Body of pancreas (tissue), 4 donors: Measurements from ENCODE around the gene UMAD1. TPM values are rescaled to one million over a fixed set of nuclear protein-coding genes. Genes with fewer than 3 reads are reported as not detected.

ENCODE experiments used
- ATAC-seq: fragments of 150-250 bp; one replicate; pipeline ENCODE4 v1.9.1; 2016
- DNase-seq, 4 donors: peaks; one replicate each; pipeline ENCODE4 v3.0.0-alpha.2; 2019
- H3K27ac ChIP-seq, 4 donors: fragments of 200-600 bp; sonication (generic); 1 replicate in 3 of 4; 2 replicates in 1 of 4; pipeline versions ENCODE4 v1.5.1 to v1.6.1; 2016 to 2019; ENCODE audit warnings: mild to moderate bottlenecking in 1 of 4, mixed read lengths in 1 of 4, moderate library complexity in 1 of 4
- H3K27me3 ChIP-seq, 2 donors: fragments of 200-600 bp; sonication (generic); one replicate each; pipeline ENCODE4 v1.6.0; 2016; ENCODE audit warnings: mild to moderate bottlenecking in 1 of 2
- H3K36me3 ChIP-seq, 2 donors: fragments of 200-600 bp; sonication (generic); replicated peaks in 1 of 2; 2 replicates each; pipeline ENCODE4 v1.5.1; 2016; ENCODE audit warnings: low read depth in 2 of 2; ENCODE audit not compliant: insufficient read depth in 1 of 2
- H3K4me1 ChIP-seq: fragments of 200-600 bp; sonication (generic); one replicate; pipeline ENCODE4 v1.6.0; 2016
- H3K4me3 ChIP-seq, 2 donors: fragments of 200-600 bp; sonication (generic); 1 replicate in 1 of 2; 2 replicates in 1 of 2; pipeline ENCODE4 v1.5.1; 2016 to 2019
- H3K9me3 ChIP-seq, 3 donors: fragments of 200-600 bp; sonication (generic); 1 replicate in 2 of 3; 2 replicates in 1 of 3; pipeline ENCODE4 v1.5.1; 2016
- CTCF ChIP-seq, 7 experiments: fragments of 450-650 bp in 4 of 7; fragments of 200-600 bp in 3 of 7; sonication (generic) in 3 of 7; IDR thresholded peaks; one replicate each; pipeline ENCODE4 v1.5.1; 2016 to 2019; ENCODE audit warnings: antibody characterized with exemption in 7 of 7
- POLR2A ChIP-seq, 3 donors: fragments of 450-650 bp; IDR thresholded peaks; one replicate each; pipeline ENCODE4 v1.6.1; 2016; ENCODE audit warnings: antibody characterized with exemption in 3 of 3, mild to moderate bottlenecking in 2 of 3
- WGBS, 2 donors: methylation state at CpG; one replicate each; pipeline ENCODE4 v1.1.5; 2017; 5-methylcytosine and 5-hydroxymethylcytosine counted together
- intact Hi-C: fragments of 100-400 bp; cut with DNase I; formaldehyde crosslinking; loops from one replicate; pipeline ENCODE4 v1.15.1; 2023
- total RNA-seq, 2 donors: library from RNA; depleted of rRNA; stranded (reverse); fragments of >200 nt; gene quantifications; one replicate each; pipeline ENCODE4 v1.1.0, GENCODE V29; 2016

UMAD1 gene
- total RNA-seq, 2 donors from 2014 or later, result 15.8 to 34.8 TPM

- intact Hi-C loops, result no loop called here
- no peaks in the 10 kb centered on the region for H3K9me3 ChIP-seq
- peaks cover 15% of the 10 kb centered on the region for H3K4me1 ChIP-seq
- TF ChIP-seq CTCF (IDR thresholded peaks at IDR 0.05), result no peak
- TF ChIP-seq POLR2A (IDR thresholded peaks at IDR 0.05), result no peak
- no peak overlapping the region for H3K4me3 ChIP-seq
- ATAC-seq (no peak), DNase-seq (no peak)
- no peaks in the 10 kb centered on the region for H3K36me3 ChIP-seq
- no peaks in the 10 kb centered on the region for H3K27me3 ChIP-seq
- WGBS, 2 donors, result 91 to 97% methylated on average over 5 of the region's 5 CpGs
- no peak overlapping the region for H3K27ac ChIP-seq
Measured at GRCh38 chr7:7768977-7769709, 128.6 kb downstream of the UMAD1 start.

GRCh38 chr7:7769710-7770627 lies 129.4 kb downstream of the UMAD1 start:
- no peak for DNase-seq
- intact Hi-C loops, result no loop called here
- 90 to 93% methylated on average over 8 of the region's 8 CpGs for WGBS, 2 donors
- H3K27ac ChIP-seq, result no peak overlapping the region
- H3K36me3 ChIP-seq, result no peaks in the 10 kb centered on the region
- no peak overlapping the region for H3K4me3 ChIP-seq
- ATAC-seq, result no peak
- H3K9me3 ChIP-seq, result no peaks in the 10 kb centered on the region
- H3K27me3 ChIP-seq, result no peaks in the 10 kb centered on the region
- no peak for TF ChIP-seq CTCF (IDR thresholded peaks at IDR 0.05)
- TF ChIP-seq POLR2A (IDR thresholded peaks at IDR 0.05), result no peak
- H3K4me1 ChIP-seq, result peaks cover 8% of the 10 kb centered on the region

- ATAC-seq (no peak), DNase-seq (no peak)
- no peaks in the 10 kb centered on the region for H3K27me3 ChIP-seq
- no peaks in the 10 kb centered on the region for H3K36me3 ChIP-seq
- H3K9me3 ChIP-seq, result no peaks in the 10 kb centered on the region
- no peak overlapping the region for H3K4me3 ChIP-seq
- no peak for TF ChIP-seq CTCF (IDR thresholded peaks at IDR 0.05)
- no peak for TF ChIP-seq POLR2A (IDR thresholded peaks at IDR 0.05)
- no peak overlapping the region for H3K27ac ChIP-seq
- intact Hi-C loops, result no loop called here
- H3K4me1 ChIP-seq, result no peaks in the 10 kb centered on the region
Measured at GRCh38 chr7:7771452-7771851, 130.9 kb downstream of the UMAD1 start.

GRCh38 chr7:7772397-7772821 lies 131.9 kb downstream of the UMAD1 start:
- DNase-seq (no peak), ATAC-seq (no peak)
- Histone ChIP-seq H3K4me1 (no peaks in the 10 kb centered on the region), H3K4me3 (no peak overlapping the region), H3K27me3 (no peaks in the 10 kb centered on the region), H3K36me3 (no peaks in the 10 kb centered on the region), H3K27ac (no peak overlapping the region), H3K9me3 (no peaks in the 10 kb centered on the region)
- WGBS, 2 donors, result 50 to 61% methylated on average over 6 of the region's 6 CpGs
- intact Hi-C loops, result no loop called here
- TF ChIP-seq CTCF (IDR thresholded peaks at IDR 0.05), result no peak
- no peak for TF ChIP-seq POLR2A (IDR thresholded peaks at IDR 0.05)
